ENCODE data around the gene NAALADL2.

DNA sequence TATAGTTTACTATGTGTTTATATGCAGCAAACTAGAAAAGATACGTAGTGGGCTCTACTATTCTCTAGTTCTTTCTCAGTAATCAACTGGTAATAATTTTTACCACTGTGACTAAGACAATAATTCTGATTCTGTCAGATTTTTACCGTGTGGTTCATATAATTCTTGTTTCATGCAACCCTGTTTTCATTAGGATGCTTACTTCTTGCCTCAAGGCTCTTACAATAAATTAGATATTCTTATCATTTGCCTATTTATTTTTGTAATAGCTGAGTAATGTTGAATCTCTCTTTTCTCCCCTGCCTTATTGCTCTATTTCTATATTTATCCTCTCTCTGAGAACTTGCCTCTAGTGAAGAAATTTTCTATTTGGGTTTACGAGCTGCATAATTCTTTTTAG is 524.7 kb downstream of the NAALADL2 start:
- TF ChIP-seq, protein P1, sequence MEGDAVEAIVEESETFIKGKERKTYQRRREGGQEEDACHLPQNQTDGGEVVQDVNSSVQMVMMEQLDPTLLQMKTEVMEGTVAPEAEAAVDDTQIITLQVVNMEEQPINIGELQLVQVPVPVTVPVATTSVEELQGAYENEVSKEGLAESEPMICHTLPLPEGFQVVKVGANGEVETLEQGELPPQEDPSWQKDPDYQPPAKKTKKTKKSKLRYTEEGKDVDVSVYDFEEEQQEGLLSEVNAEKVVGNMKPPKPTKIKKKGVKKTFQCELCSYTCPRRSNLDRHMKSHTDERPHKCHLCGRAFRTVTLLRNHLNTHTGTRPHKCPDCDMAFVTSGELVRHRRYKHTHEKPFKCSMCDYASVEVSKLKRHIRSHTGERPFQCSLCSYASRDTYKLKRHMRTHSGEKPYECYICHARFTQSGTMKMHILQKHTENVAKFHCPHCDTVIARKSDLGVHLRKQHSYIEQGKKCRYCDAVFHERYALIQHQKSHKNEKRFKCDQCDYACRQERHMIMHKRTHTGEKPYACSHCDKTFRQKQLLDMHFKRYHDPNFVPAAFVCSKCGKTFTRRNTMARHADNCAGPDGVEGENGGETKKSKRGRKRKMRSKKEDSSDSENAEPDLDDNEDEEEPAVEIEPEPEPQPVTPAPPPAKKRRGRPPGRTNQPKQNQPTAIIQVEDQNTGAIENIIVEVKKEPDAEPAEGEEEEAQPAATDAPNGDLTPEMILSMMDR (IDR thresholded peaks at IDR 0.05; ENCODE audit: low read length), result no peak
- no peak for TF ChIP-seq EZH2 (IDR thresholded peaks at IDR 0.05; ENCODE audit: borderline replicate concordance, low read length)

Measured in OCI-LY1 (cell line).